NCI-H345 (cell line): Measurements from ENCODE around the gene GANC.

ENCODE experiments used
- DNase-seq: peaks from one replicate; lab custom pipeline; 2025; lab: John Stamatoyannopoulos, UW

GANC gene

GRCh38 chr15:42344763-42345162, 71.8 kb downstream of the GANC start:
- DNase-seq = no peak

DNA sequence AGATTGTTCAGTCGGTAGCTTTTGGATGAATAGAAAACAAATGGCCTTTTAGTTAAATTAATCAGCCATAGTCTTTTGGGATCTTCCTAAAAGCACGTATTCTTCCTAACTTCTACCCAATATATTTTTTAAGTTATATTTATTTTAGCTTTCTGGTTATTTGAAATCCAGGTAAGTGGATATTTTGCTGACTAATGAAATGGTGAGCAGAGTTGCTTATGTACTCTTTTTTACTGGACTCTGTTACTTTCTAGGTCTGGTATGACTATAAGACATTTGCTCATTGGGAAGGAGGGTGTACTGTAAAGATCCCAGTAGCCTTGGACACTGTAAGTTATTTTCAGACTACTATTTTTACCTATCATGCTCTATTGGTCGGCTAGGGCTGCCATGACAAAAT, 72.5 kb downstream of the GANC start:
- DNase-seq = no peak

- no peak for DNase-seq
Measured at GRCh38 chr15:42348083-42348482, 75.1 kb downstream of the GANC start.

DNA sequence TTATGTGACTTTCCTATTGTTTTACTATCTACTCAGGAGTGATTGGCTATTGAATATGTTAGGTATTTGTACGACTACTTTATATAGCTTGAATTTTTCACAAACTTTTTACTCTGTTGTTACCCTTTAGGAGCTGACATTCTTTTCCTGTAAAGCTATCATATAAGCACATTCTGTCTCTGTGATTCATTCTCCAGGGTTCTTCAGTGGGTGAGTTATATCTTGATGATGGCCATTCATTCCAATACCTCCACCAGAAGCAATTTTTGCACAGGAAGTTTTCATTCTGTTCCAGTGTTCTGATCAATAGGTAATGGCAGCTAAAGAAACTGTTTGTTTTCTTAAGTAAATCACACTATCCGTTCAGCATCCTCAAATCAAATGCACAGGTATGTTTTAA, 76.2 kb downstream of the GANC start:
- no peak for DNase-seq

DNA sequence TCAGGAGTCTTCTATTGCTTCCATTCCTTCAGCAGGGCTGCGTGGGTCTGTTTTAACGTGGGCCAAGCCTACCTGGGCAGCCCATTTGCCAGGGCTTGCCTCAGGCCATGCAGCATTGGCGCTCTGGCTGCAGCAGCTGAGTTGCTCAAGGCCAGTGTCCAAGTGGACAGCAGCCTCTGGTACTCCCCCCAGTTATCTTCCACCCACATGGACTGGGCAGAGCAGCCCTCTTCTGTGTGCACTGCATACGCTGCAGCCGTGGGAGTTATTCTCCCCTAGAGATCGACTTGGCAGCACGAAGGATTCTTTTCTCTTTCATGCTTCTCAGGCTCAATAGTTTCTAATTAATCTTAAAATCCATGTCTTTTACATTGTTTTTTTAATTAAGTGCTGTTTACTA, 79.4 kb downstream of the GANC start:
- no peak for DNase-seq

DNA sequence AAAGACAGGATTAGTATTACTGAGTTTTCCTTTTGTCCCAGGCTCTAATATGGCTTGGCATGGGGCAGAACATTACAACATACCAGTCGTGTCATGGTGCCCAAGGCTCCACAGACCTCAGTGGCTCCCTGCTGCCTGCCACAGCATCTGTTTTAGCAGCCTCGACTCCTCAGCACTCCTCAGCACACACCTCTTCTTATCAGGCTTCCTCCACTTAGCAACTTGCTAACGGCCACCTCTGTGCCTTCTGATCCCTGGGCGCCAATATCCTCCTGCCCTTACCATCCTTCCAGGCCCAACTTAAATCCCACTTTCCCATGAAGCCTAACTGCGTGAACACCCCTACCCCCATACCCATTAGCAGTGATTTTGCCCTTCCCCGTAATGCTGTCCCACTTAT, 80.1 kb downstream of the GANC start:
- no peak for DNase-seq

GRCh38 chr15:42354824-42355223, 81.8 kb downstream of the GANC start:
- DNase-seq = no peak

DNA sequence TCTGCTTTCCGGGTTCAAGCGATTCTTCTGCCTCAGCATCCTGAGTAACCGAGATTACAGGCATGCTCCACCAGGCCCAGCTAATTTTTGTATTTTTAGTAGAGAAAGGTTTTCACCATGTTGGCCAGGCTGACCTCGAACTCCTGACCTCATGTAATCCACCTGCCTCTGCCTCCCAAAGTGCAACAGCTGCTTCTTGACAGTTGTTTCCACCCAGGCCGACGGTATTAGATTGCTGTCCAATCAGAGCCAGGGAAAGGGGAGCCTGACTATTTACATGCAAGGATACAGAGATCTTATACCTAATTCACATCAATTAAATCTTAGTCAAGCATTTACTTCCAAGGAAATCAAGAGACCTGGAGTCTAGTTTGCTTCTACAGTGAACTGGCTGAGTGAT, 82.3 kb downstream of the GANC start:
- DNase-seq = no peak

GRCh38 chr15:42356851-42357250, 83.8 kb downstream of the GANC start:
- no peak for DNase-seq

GRCh38 chr15:42358141-42358540, 85.1 kb downstream of the GANC start:
- no peak for DNase-seq

GRCh38 chr15:42359249-42359648, 86.2 kb downstream of the GANC start, which contains the start of gene CAPN3:
Gene CAPN3 (plus strand): TSS chr15:42359501. CDS start chr15:42359806, 305 bp downstream.
- no peak for DNase-seq

- no peak for DNase-seq
Measured at GRCh38 chr15:42359985-42360384, 87.0 kb downstream of the GANC start.

DNA sequence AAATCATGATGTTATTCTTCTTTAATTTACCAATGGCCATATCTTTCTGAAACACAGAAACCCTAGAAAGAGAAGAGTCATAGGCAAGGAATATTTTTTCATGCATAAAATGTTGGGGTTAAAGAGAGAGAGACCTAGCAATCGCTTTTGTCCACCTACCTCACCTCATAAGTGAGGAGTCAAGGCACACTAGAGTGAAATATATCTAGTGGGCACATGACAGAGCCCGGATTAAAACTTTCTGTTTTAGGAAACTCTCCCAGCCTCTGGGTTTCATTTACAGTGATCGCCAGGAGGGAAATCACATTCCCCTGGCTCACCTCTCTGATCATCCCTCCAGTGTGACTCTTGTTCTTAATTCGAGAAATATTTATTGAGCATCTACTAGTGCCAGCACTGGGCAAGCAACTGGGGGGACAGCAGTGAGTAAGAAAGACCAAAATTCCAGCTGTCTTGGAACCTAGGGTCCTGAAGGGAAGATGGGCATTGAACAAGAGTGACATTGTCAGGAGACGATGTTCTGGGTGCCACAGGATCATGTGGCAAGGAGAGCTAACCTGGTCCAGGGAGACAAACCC, 87.6 kb downstream of the GANC start:
- DNase-seq = no peak

DNA sequence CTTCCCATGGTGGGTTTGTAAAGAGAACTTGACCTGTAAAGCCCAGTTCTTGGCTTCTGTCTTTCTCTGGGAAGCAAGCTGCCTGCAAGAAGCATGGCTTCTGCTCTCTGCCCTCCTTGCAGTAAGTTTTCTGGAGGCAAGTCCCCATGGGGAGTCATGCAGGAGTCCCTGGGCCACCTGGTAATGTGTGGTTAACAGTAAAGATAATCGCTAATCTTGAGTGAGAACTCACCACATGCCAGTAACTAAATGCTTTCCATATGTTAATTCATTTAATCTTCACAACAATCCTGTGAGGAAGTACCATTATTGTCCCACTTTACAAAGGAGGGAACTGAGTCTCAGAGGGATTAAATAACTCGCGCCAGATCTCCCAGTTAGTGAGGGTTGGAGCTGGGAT, 90.5 kb downstream of the GANC start:
- DNase-seq = no peak

- no peak for DNase-seq
Measured at GRCh38 chr15:42363942-42364341, 90.9 kb downstream of the GANC start.

DNA sequence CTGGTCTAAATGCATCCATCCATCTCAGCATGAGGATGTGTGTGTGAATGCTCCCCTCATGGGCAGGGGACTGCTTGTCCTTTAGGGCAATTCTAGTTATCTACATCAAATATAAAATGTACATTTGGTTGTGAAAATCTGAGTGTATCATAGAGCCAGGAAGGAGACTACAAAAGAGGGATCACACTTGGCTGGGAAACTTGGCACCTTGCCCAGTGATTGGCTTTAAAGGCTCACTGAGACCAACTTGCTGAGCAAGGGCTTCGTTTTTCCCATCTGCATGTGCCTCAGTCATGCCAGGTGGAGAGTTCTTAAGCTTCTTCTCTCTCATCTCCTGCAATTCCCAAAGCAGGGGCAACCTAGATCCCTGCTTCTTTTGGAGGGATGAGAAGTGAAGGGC, 91.5 kb downstream of the GANC start:
- DNase-seq = peak; percentile 82

DNA sequence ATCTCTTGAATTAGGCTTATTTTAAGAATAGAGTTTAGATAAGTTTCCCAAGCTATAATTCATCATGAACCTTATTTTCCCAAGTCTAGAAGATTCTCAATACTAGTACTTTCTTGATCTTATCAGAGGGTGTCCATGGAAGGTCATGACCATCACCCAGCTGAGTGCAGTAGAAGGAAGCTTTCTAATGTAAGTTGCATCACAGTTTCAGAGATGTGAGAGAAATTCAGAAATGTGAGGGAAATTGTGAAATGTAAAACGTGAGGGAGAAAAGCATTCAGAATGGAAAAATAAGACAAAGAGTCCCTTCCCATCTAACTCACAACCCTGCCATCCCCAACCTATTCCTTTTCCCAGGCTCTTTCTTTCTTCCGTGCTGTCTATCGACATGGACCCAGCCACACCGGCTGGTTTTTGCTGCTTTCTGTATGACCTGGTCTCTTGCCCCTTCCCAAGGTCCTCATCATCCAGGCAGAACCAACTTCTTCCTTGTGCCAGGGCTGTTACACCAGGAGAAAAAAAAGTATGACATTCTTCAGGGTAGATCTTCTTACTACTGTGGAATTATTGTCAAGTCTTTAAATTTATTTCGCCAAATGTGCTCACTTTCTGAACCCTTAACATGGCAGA, 93.0 kb downstream of the GANC start:
- DNase-seq = no peak

DNA sequence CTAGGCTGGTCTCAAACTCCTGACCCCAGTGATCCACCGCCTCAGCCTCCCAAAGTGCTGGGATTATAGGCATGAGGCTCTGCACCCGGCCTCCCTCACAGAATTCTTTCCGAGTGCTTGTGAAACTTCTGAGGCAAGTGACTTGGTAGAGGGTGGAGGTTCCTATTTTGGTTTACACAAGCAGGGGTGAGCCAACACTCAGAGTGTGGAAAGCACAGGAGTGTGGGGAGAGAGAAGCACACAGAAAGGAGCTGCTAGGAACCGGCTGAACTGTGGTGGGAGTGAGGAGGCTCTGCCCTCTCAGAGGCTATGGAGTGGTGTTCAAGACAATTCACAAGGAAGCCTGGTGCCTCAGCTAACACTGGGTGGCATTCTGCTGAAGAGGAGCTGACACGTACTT, 94.0 kb downstream of the GANC start:
- no peak for DNase-seq

DNA sequence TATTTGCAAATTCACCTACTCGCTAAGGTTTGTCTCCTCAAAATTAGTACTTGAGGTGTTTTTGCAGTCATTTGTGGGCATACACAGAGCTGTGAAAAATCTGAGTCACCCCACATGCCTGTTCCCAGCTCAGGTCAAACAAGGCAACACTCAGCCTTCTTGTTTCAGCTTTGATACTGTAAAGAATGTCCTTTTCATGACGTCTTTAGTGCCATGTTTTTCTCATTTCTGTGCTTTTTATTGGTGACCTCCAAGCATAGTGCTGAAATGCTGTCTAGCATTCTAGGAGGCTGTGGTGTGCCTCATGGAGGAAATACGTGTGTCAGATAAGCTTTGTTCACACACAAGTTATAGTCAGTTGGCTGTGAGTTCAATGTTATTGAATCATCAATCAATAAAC, 95.1 kb downstream of the GANC start:
- no peak for DNase-seq

- DNase-seq = no peak
Measured at GRCh38 chr15:42371096-42371495, 98.1 kb downstream of the GANC start.

DNA sequence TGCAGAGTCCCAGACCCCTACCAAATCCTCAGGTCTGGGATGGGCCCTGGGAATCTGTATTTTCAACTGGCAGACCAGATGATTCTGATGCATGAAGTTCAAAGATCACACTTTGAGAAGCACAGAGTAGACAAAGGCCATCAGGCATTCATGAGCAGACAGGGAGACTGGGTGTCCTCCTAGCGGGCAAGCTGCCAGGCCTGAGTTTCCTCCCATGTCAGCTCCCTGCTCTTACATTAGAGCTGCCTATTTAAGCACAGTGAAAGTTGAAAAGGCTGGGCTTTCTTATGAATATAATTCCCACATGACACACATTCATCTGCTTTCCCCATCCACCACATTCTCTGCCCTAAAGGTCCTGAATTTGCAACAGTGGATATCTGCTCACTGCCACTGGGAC, 100.3 kb downstream of the GANC start:
- no peak for DNase-seq

DNA sequence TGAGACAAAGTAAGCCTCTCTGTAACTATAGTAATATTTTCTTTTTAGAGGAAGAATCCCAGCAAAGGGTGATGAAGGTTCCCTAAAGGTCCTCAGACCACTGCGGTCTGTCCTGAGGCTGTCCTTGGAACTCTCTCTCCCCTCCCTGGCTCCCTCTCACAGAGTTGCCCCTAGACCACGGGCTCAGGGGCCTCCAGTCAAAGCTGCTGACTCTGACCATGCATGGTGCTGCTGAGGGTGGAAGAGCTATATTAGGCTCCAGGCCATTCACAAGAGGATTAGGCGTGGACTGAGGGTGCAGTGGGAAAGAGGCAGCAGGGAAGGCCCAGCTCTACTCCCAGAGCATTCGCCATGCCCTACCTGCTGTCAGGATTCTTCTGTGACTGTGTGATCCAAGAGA, 100.9 kb downstream of the GANC start:
- DNase-seq = no peak

DNA sequence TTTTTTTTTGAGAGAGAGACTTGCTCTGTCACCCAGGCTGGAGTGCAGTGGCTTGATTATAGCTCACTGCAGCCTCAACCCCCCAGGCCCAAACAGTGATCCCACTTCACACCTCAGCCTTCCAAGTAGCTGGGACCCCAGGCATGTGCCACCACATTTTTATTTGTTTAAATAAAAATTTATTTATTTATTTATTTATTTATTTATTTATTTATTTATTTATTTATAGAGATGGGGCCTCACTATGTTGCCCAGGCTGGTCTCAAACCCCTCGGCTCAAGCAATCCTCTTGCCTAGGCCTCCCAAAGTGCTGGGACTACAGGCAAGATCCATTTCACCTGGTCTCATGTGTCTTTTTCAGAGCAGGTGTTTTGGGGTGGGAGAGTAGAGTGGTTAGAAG, 101.8 kb downstream of the GANC start:
- no peak for DNase-seq

DNA sequence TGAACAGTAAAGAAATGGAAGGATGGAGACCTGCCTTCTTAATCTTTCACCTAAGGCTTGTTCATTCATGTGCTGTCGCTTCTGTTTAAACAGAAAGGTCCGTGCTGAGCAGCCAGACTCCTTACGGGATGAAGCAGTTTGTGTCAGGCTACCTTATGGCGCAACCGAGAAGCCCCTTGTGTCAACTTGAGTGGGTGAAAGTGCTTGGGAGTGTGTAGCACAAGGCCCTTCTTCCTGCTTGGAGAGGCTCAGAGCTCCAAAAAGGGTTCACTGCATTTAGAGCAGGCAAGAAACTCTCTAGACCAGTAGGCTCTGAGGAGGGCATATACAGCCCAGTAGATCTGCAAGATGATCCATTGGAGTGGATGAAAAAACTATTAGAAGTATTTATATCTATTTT, 102.3 kb downstream of the GANC start:
- DNase-seq = no peak
